ENCODE measurements around the gene CDKN2AIP. TPM values are rescaled to one million over a fixed set of nuclear protein-coding genes. Genes with fewer than 3 reads are reported as not detected.

CDKN2AIP gene
- polyA plus RNA-seq, 1 of the 3 experiments (the other 2 are of a cell fraction), result 8.3 TPM

GRCh38 chr4:183429489-183429888 lies 14.9 kb upstream of the CDKN2AIP start:
- Histone ChIP-seq H3K4me2 (no peak overlapping the region), H3K79me2 (ENCODE audit: insufficient read depth) (no peaks in the 10 kb centered on the region), H3K4me1 (ENCODE audit: control insufficient read depth in 1 of 2, insufficient read depth in 2 of 2, low read depth in 1 of 2, low read length in 1 of 2) (no peaks in the 10 kb centered on the region), H3F3A (replicated peaks; ENCODE audit: insufficient read depth) (no peaks in the 10 kb centered on the region), H3K36me3 (replicated peaks in 1 of 2; ENCODE audit: control insufficient read depth in 1 of 2, insufficient read depth in 2 of 2, low read length in 1 of 2) (no peaks in the 10 kb centered on the region), H4K20me1 (ENCODE audit: insufficient read depth) (no peaks in the 10 kb centered on the region), H3K9me2 (no peaks in the 10 kb centered on the region), H3K4me3 (ENCODE audit: low read depth in 2 of 2, low read length in 1 of 2) (no peak overlapping the region), H2AFZ (ENCODE audit: low read depth) (no peak overlapping the region), H3K27ac (ENCODE audit: low read depth in 2 of 2, low read length in 1 of 2) (no peak overlapping the region), H3K9me3 (no peaks in the 10 kb centered on the region), H3K27me3 (ENCODE audit: insufficient read depth) (no peaks in the 10 kb centered on the region), H3K9ac (no peak overlapping the region)
- no peak for DNase-seq
- WGBS (ENCODE audit: low lambda C conversion rate), result 97% methylated on average over 7 of the region's 7 CpGs
- ChIA-PET POLR2A (no interaction called here), CTCF (interaction anchor here (0.9 to 1.1 kb wide), 2 partner anchors 15 to 619 kb away, joined by 3 read pairs; no protein-coding TSS in a partner anchor)
- TF ChIP-seq RXRA (IDR thresholded peaks at IDR 0.05; ENCODE audit: borderline replicate concordance, low read depth) (no peak), POLR2AphosphoS5 (IDR thresholded peaks at IDR 0.05; ENCODE audit: low read depth, low read length) (no peak), SIN3A (IDR thresholded peaks at IDR 0.05; ENCODE audit: borderline replicate concordance, low read depth, low read length) (no peak), ZBTB33 (IDR thresholded peaks at IDR 0.05; ENCODE audit: borderline replicate concordance, low read depth) (no peak), IRF3 (IDR thresholded peaks at IDR 0.05; ENCODE audit: low read depth, low read length) (no peak)
- TF ChIP-seq, protein P1, sequence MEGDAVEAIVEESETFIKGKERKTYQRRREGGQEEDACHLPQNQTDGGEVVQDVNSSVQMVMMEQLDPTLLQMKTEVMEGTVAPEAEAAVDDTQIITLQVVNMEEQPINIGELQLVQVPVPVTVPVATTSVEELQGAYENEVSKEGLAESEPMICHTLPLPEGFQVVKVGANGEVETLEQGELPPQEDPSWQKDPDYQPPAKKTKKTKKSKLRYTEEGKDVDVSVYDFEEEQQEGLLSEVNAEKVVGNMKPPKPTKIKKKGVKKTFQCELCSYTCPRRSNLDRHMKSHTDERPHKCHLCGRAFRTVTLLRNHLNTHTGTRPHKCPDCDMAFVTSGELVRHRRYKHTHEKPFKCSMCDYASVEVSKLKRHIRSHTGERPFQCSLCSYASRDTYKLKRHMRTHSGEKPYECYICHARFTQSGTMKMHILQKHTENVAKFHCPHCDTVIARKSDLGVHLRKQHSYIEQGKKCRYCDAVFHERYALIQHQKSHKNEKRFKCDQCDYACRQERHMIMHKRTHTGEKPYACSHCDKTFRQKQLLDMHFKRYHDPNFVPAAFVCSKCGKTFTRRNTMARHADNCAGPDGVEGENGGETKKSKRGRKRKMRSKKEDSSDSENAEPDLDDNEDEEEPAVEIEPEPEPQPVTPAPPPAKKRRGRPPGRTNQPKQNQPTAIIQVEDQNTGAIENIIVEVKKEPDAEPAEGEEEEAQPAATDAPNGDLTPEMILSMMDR (IDR thresholded peaks at IDR 0.05), result no peak

DNA sequence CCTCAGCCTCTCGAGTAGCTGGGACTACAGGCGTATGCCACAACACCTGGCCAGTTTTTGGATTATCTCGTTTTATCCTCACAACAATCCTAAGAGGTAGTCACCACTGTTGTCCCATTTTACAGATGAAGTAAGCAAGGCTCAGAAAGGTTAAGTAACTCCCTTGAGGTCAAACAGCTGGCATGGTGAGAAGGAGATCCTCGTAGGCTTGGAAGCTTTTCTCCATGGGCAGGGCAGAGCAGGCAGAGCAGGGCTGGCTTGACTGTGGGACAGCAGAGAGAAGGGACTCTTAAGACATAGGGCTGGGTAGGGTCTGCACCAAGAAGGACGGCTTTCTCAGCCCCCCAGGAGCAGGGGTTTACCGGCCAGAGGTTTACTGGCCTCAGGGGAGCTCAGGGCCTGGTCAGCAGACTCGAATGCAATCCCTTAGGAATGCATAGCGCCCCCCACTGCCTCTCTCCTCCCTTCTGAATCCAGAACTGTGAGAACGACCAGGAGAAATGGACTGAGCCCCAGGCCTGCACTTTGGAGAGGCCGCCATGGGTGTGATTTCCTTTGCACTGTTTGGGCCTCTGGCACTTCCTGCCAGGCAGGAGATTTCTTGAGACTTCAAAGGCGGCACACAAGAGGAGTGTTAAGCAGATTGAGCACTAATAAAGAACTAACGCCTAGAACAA lies 14.0 kb upstream of the CDKN2AIP start:
- no peak for DNase-seq
- Histone ChIP-seq H3K36me3 (replicated peaks in 1 of 2; ENCODE audit: control insufficient read depth in 1 of 2, insufficient read depth in 2 of 2, low read length in 1 of 2) (no peaks in the 10 kb centered on the region), H3K9me3 (no peaks in the 10 kb centered on the region), H3K4me1 (ENCODE audit: control insufficient read depth in 1 of 2, insufficient read depth in 2 of 2, low read depth in 1 of 2, low read length in 1 of 2) (no peaks in the 10 kb centered on the region), H3K9me2 (no peaks in the 10 kb centered on the region), H4K20me1 (ENCODE audit: insufficient read depth) (no peaks in the 10 kb centered on the region), H3K4me3 (ENCODE audit: low read depth in 2 of 2, low read length in 1 of 2) (no peak overlapping the region), H3K9ac (no peak overlapping the region), H3F3A (replicated peaks; ENCODE audit: insufficient read depth) (no peaks in the 10 kb centered on the region), H2AFZ (ENCODE audit: low read depth) (0 out of 2 replicates have a peak overlapping the region, but pooled peaks have one; percentile 41), H3K27ac (ENCODE audit: low read depth in 2 of 2, low read length in 1 of 2) (no peak overlapping the region), H3K27me3 (ENCODE audit: insufficient read depth) (no peaks in the 10 kb centered on the region), H3K4me2 (no peak overlapping the region), H3K79me2 (ENCODE audit: insufficient read depth) (no peaks in the 10 kb centered on the region)
- TF ChIP-seq EP300 (IDR thresholded peaks at IDR 0.05; ENCODE audit: borderline replicate concordance in 1 of 2, low read depth in 1 of 2, low read length in 1 of 2) (no peak), MXI1 (IDR thresholded peaks at IDR 0.05; ENCODE audit: low read depth, low read length) (no peak), GATA2 (CRISPR knock-in tag; IDR thresholded peaks at IDR 0.05) (no peak), YY1 (IDR thresholded peaks at IDR 0.05; ENCODE audit: low read depth) (no peak)
- TF ChIP-seq, protein P1 (IDR thresholded peaks at IDR 0.05), result no peak
- TF ChIP-seq, protein P2, sequence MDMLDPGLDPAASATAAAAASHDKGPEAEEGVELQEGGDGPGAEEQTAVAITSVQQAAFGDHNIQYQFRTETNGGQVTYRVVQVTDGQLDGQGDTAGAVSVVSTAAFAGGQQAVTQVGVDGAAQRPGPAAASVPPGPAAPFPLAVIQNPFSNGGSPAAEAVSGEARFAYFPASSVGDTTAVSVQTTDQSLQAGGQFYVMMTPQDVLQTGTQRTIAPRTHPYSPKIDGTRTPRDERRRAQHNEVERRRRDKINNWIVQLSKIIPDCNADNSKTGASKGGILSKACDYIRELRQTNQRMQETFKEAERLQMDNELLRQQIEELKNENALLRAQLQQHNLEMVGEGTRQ (IDR thresholded peaks at IDR 0.05; ENCODE audit: borderline replicate concordance, low read depth, low read length), result no peak
- ChIA-PET CTCF (interaction anchor here (0.9 to 1.1 kb wide), 2 partner anchors 618 to 669 kb away, joined by 3 read pairs; no protein-coding TSS in a partner anchor), POLR2A (no interaction called here)
- WGBS (ENCODE audit: low lambda C conversion rate), result 63% methylated on average over 10 of the region's 12 CpGs

Data from SK-N-SH (cell line).